Esophagus muscularis mucosa (tissue), 4 donors: ENCODE results near the gene TTYH1. TPM values are rescaled to one million over a fixed set of nuclear protein-coding genes. Genes with fewer than 3 reads are reported as not detected.
"Not testable (repeated sequence)": the region's sequence is repeated elsewhere in the genome, so short reads cannot be mapped to it uniquely, and the experiment has no call there.

Experiments used
- DNase-seq: peaks from one replicate; pipeline ENCODE4 v3.0.0-alpha.2; 2017; ENCODE audit errors: extremely low spot score
- H3K27ac ChIP-seq, 4 donors: fragments of 200-600 bp; sonication (generic); replicated peaks in 1 of 4; 1 replicate in 3 of 4; 2 replicates in 1 of 4; pipeline ENCODE4 v1.5.1; 2016 to 2019; ENCODE audit warnings: mild to moderate bottlenecking in 1 of 4
- H3K27me3 ChIP-seq, 4 donors: fragments of 200-600 bp; sonication (generic); one replicate each; pipeline versions ENCODE4 v1.5.1 to v1.6.0; 2016 to 2019
- H3K36me3 ChIP-seq, 4 donors: fragments of 200-600 bp; sonication (generic); one replicate each; pipeline ENCODE4 v1.5.1; 2016 to 2019
- H3K4me1 ChIP-seq, 4 donors: fragments of 200-600 bp; sonication (generic); one replicate each; pipeline ENCODE4 v1.5.1; 2016 to 2019
- H3K4me3 ChIP-seq, 4 donors: fragments of 200-600 bp; sonication (generic); 1 replicate in 2 of 4; 2 replicates in 2 of 4; pipeline ENCODE4 v1.5.1; 2016 to 2019; ENCODE audit warnings: mild to moderate bottlenecking in 4 of 4, moderate library complexity in 1 of 4
- H3K9me3 ChIP-seq, 4 donors: fragments of 200-600 bp; sonication (generic); 1 replicate in 3 of 4; 2 replicates in 1 of 4; pipeline ENCODE4 v1.5.1; 2016 to 2019
- CTCF ChIP-seq, 3 experiments: fragments of 200-600 bp in 2 of 3; fragments of 450-650 bp in 1 of 3; sonication (generic) in 2 of 3; IDR thresholded peaks; one replicate each; pipeline ENCODE4 v1.5.1; 2017 to 2019; ENCODE audit warnings: antibody characterized with exemption in 3 of 3, mild to moderate bottlenecking in 2 of 3, moderate library complexity in 1 of 3
- EP300 ChIP-seq: sonication (generic); formaldehyde crosslinking; IDR thresholded peaks from one replicate; pipeline ENCODE4 v1.6.1; 2017; ENCODE audit warnings: antibody characterized with exemption
- POLR2A ChIP-seq: fragments of 450-650 bp; IDR thresholded peaks from one replicate; pipeline ENCODE4 v1.6.1; 2017; ENCODE audit warnings: antibody characterized with exemption, moderate library complexity, mild to moderate bottlenecking, low read depth
- POLR2AphosphoS5 ChIP-seq, 2 donors: sonication (generic); formaldehyde crosslinking; IDR thresholded peaks; one replicate each; pipeline ENCODE4 v1.6.1; 2017; ENCODE audit warnings: antibody characterized with exemption in 2 of 2
- WGBS: methylation state at CpG from one replicate; pipeline ENCODE4 v1.1.5; 2018; 5-methylcytosine and 5-hydroxymethylcytosine counted together
- intact Hi-C: fragments of 100-400 bp; cut with DNase I; formaldehyde crosslinking; loops from one replicate; pipeline ENCODE4 v1.15.1; 2023
- total RNA-seq, 4 donors: library from RNA; depleted of rRNA; stranded (reverse); fragments of >200 nt; gene quantifications; one replicate each; pipeline versions ENCODE4 v1.1.0 to v1.2.1, GENCODE V29; 2016

TTYH1 gene
- total RNA-seq = 1 to 10 TPM in 3 of 4 donors, under 1 TPM in 1; 0.83 to 8.0 (median 5.6) TPM

GRCh38 chr19:54415208-54415900, at the start of gene TTYH1:
TTYH1 (plus strand) TSS chr19:54415464; CDS start chr19:54415553, 89 bp downstream.
- TF ChIP-seq POLR2AphosphoS5 (IDR thresholded peaks at IDR 0.05) (no peak), CTCF (IDR thresholded peaks at IDR 0.05) (peak in 2 of 3 experiments; percentile 18 to 45)
- Histone ChIP-seq H3K27me3 (peaks cover 0 to 89% (median 40%) of the 10 kb centered on the region in 4 donors), H3K9me3 (no peaks in the 10 kb centered on the region), H3K36me3 (no peaks in the 10 kb centered on the region), H3K4me3 (peak within 1 kb of the TSS; percentile 38 to 51 (median 44)), H3K27ac (peak within 1 kb of the TSS in 3 of 4 donors; percentile 31 to 44 (median 34)), H3K4me1 (peaks cover 7 to 35% (median 23%) of the 10 kb centered on the region in 4 donors)
- no peak for DNase-seq
- WGBS = 2% methylated on average over 25 of the region's 68 CpGs
- intact Hi-C loops = no loop called here

GRCh38 chr19:54365798-54366197, 49.5 kb upstream of the TTYH1 start:
- H3K36me3 ChIP-seq, H3K4me3 ChIP-seq, intact Hi-C loops, H3K4me1 ChIP-seq, H3K27ac ChIP-seq, DNase-seq, H3K9me3 ChIP-seq: not testable (repeated sequence)
- H3K27me3 ChIP-seq = peaks cover 0 to 16% (median 0%) of the 10 kb centered on the region in 4 donors
- 85% methylated on average over 13 of the region's 13 CpGs for WGBS

GRCh38 chr19:54366811-54367210, 48.5 kb upstream of the TTYH1 start:
- Histone ChIP-seq H3K4me3 (no peak overlapping the region), H3K27ac (no peak overlapping the region), H3K4me1 (no peaks in the 10 kb centered on the region), H3K36me3 (no peaks in the 10 kb centered on the region), H3K9me3 (no peaks in the 10 kb centered on the region), H3K27me3 (peaks cover 0 to 14% (median 0%) of the 10 kb centered on the region in 4 donors)
- TF ChIP-seq POLR2AphosphoS5 (IDR thresholded peaks at IDR 0.05) (no peak), POLR2A (no peak), EP300 (no peak), CTCF (IDR thresholded peaks at IDR 0.05) (no peak)
- DNase-seq = no peak
- WGBS = 45% methylated on average over 6 of the region's 6 CpGs
- intact Hi-C loops = no loop called here

- DNase-seq = no peak
- H3K36me3 ChIP-seq = no peaks in the 10 kb centered on the region
- no peak for TF ChIP-seq POLR2A
- no peak for TF ChIP-seq POLR2AphosphoS5 (IDR thresholded peaks at IDR 0.05)
- TF ChIP-seq EP300 = no peak
- TF ChIP-seq CTCF (IDR thresholded peaks at IDR 0.05) = no peak
- 53% methylated on average over 8 of the region's 8 CpGs for WGBS
- peaks cover 0 to 13% (median 0%) of the 10 kb centered on the region in 4 donors for H3K27me3 ChIP-seq
- intact Hi-C loops = no loop called here
- no peaks in the 10 kb centered on the region for H3K9me3 ChIP-seq
- no peaks in the 10 kb centered on the region for H3K4me1 ChIP-seq
- no peak overlapping the region for H3K4me3 ChIP-seq
- H3K27ac ChIP-seq = no peak overlapping the region
These were observed 46.1 kb upstream of the TTYH1 start for GRCh38 chr19:54369082-54369687.

GRCh38 chr19:54369688-54370433, 45.4 kb upstream of the TTYH1 start:
- H3K27ac ChIP-seq, DNase-seq, H3K27me3 ChIP-seq, H3K4me3 ChIP-seq, intact Hi-C loops, H3K9me3 ChIP-seq, H3K4me1 ChIP-seq, H3K36me3 ChIP-seq: not testable (repeated sequence)
- WGBS = 69% methylated on average over 10 of the region's 19 CpGs

- H3K4me1 ChIP-seq, intact Hi-C loops, H3K27me3 ChIP-seq, H3K27ac ChIP-seq, H3K9me3 ChIP-seq, H3K36me3 ChIP-seq, H3K4me3 ChIP-seq, DNase-seq: not testable (repeated sequence)
- WGBS = 58% methylated on average over 6 of the region's 10 CpGs
These were observed 44.8 kb upstream of the TTYH1 start for GRCh38 chr19:54370434-54370796.

GRCh38 chr19:54371453-54371852, 43.8 kb upstream of the TTYH1 start:
- intact Hi-C loops, H3K9me3 ChIP-seq, H3K36me3 ChIP-seq, H3K4me1 ChIP-seq, H3K27ac ChIP-seq, DNase-seq, H3K4me3 ChIP-seq: not testable (repeated sequence)
- WGBS = 80% methylated on average over 5 of the region's 5 CpGs
- H3K27me3 ChIP-seq = peaks cover 0 to 13% (median 0%) of the 10 kb centered on the region in 4 donors
